HuH-7 (cell line): ENCODE data around the gene SH3D19.
"Not testable (repeated sequence)": the region's sequence is repeated elsewhere in the genome, so short reads cannot be mapped to it uniquely, and the experiment has no call there.

Experiments used
- DNase-seq: peaks from one replicate; pipeline ENCODE4 v3.0.0; 2011; ENCODE audit warnings: low spot score

SH3D19 gene

GRCh38 chr4:151276787-151277562, 48.4 kb downstream of the SH3D19 start, which contains the start of gene PRSS48:
Gene PRSS48 (plus strand): TSS chr4:151277161. CDS start chr4:151277173, 12 bp downstream.
- peak; percentile 64 for DNase-seq

GRCh38 chr4:151268905-151269304, 56.5 kb downstream of the SH3D19 start:
- DNase-seq = not testable (repeated sequence)

- peak; percentile 23 for DNase-seq
Measured at GRCh38 chr4:151267822-151268535, 57.4 kb downstream of the SH3D19 start.

GRCh38 chr4:151267104-151267503, 58.3 kb downstream of the SH3D19 start:
- DNase-seq = no peak

- DNase-seq = no peak
Measured at GRCh38 chr4:151266497-151266896, 58.9 kb downstream of the SH3D19 start.

GRCh38 chr4:151263455-151263854, 62.0 kb downstream of the SH3D19 start:
- no peak for DNase-seq

- no peak for DNase-seq
Measured at GRCh38 chr4:151260526-151260925, 64.9 kb downstream of the SH3D19 start.

GRCh38 chr4:151259752-151260151, 65.7 kb downstream of the SH3D19 start:
- DNase-seq = no peak

GRCh38 chr4:151257704-151258103, 67.7 kb downstream of the SH3D19 start:
- DNase-seq = no peak

- DNase-seq = no peak
Measured at GRCh38 chr4:151256134-151256533, 69.3 kb downstream of the SH3D19 start.

- not testable (repeated sequence) for DNase-seq
Measured at GRCh38 chr4:151255680-151256079, 69.7 kb downstream of the SH3D19 start.

GRCh38 chr4:151255226-151255625, 70.2 kb downstream of the SH3D19 start:
- DNase-seq = not testable (repeated sequence)

GRCh38 chr4:151251603-151252304, 73.7 kb downstream of the SH3D19 start:
- no peak for DNase-seq

- DNase-seq = no peak
Measured at GRCh38 chr4:151250706-151251105, 74.7 kb downstream of the SH3D19 start.

GRCh38 chr4:151248519-151248918, 76.9 kb downstream of the SH3D19 start:
- DNase-seq = peak; percentile 47

- DNase-seq = no peak
Measured at GRCh38 chr4:151247395-151247794, 78.0 kb downstream of the SH3D19 start.

GRCh38 chr4:151246742-151247141, 78.7 kb downstream of the SH3D19 start:
- no peak for DNase-seq

- no peak for DNase-seq
Measured at GRCh38 chr4:151242305-151242704, 83.1 kb downstream of the SH3D19 start.

- DNase-seq = no peak
Measured at GRCh38 chr4:151239608-151240007, 85.8 kb downstream of the SH3D19 start.

- no peak for DNase-seq
Measured at GRCh38 chr4:151238477-151238876, 86.9 kb downstream of the SH3D19 start.

GRCh38 chr4:151236036-151236435, 89.4 kb downstream of the SH3D19 start:
- DNase-seq = no peak

GRCh38 chr4:151235373-151235772, 90.0 kb downstream of the SH3D19 start:
- not testable (repeated sequence) for DNase-seq

- no peak for DNase-seq
Measured at GRCh38 chr4:151233600-151233999, 91.8 kb downstream of the SH3D19 start.
